ENCODE results near the gene SELENOO. TPM values are rescaled to one million over a fixed set of nuclear protein-coding genes. Genes with fewer than 3 reads are reported as not detected.

Gene SELENOO
- total RNA-seq, 1 experiment from 2014 or later, result 29.6 TPM

DNA sequence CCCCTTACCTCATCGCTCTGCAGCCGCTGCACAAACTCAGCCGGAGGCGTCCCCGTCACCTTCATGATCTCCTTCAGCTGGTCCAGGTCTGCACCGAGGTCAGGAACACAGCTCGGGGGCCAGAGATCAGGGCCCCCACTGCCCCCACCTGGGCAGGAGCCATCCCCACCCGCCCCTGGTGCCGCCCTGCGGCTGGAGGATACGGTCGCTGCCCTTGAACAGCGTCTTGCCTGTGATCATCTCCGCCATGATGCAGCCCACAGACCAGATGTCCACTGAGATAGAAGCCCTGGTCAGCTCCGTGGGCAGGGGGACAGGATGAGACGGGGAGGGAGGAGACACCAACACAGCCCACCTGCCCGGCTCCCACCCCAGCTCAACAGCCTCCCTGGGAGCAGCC lies 54.8 kb downstream of the SELENOO start:
- CTCF ChIA-PET, result no interaction called here
- Histone ChIP-seq H3K4me1 (ENCODE audit: control insufficient read depth in 1 of 2, insufficient read depth in 2 of 2, low read length in 2 of 2) (peaks cover 3 to 28% of the 10 kb centered on the region in 2 experiments; a peak in 3 of 4 replicates), H3K36me3 (ENCODE audit: control insufficient read depth in 1 of 2, insufficient read depth in 2 of 2, low read length in 2 of 2) (peaks cover 0 to 11% of the 10 kb centered on the region in 2 experiments; a peak in 2 of 4 replicates), H3K27ac (ENCODE audit: low read depth, low read length) (no peak overlapping the region), H3K79me2 (ENCODE audit: insufficient read depth, low read length) (peaks cover 25% of the 10 kb centered on the region), H3K4me3 (replicated peaks in 1 of 2; ENCODE audit: low read depth in 1 of 2, low read length in 2 of 2) (no peak overlapping the region), H3K27me3 (ENCODE audit: insufficient read depth, low read length) (no peaks in the 10 kb centered on the region), H3K9me3 (ENCODE audit: control insufficient read depth in 1 of 2, insufficient read depth in 1 of 2, low read depth in 1 of 2, low read length in 2 of 2) (no peaks in the 10 kb centered on the region), H2AFZ (ENCODE audit: low read depth, low read length, poor library complexity, severe bottlenecking) (no peak overlapping the region), H3K9me2 (ENCODE audit: insufficient read depth) (no peaks in the 10 kb centered on the region), H3K9ac (ENCODE audit: low read length) (no peak overlapping the region), H4K20me1 (ENCODE audit: insufficient read depth) (no peaks in the 10 kb centered on the region), H3K4me2 (ENCODE audit: low read length) (no peak overlapping the region)
- no peak for DNase-seq (ENCODE audit: low read depth, low spot score)
- TF ChIP-seq EZH2 (IDR thresholded peaks at IDR 0.05) (no peak), POLR2A (IDR thresholded peaks at IDR 0.05; ENCODE audit: borderline replicate concordance, extremely low read depth, insufficient read depth, insufficient read length) (no peak), ELF1 (IDR thresholded peaks at IDR 0.05; ENCODE audit: borderline replicate concordance, low read depth) (no peak), CBX3 (IDR thresholded peaks at IDR 0.05; ENCODE audit: low read depth) (no peak), TCF7L2 (IDR thresholded peaks at IDR 0.05; ENCODE audit: borderline replicate concordance, extremely low read depth, insufficient read depth, insufficient read length) (no peak), YY1 (IDR thresholded peaks at IDR 0.05; ENCODE audit: extremely low read depth, insufficient replicate concordance, low read depth, low read length) (no peak), SRF (IDR thresholded peaks at IDR 0.05; ENCODE audit: low read depth) (no peak), CEBPB (IDR thresholded peaks at IDR 0.05; ENCODE audit: low read depth) (no peak), SP1 (IDR thresholded peaks at IDR 0.05; ENCODE audit: low read depth) (no peak)
- TF ChIP-seq, protein P1, sequence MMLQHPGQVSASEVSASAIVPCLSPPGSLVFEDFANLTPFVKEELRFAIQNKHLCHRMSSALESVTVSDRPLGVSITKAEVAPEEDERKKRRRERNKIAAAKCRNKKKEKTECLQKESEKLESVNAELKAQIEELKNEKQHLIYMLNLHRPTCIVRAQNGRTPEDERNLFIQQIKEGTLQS (IDR thresholded peaks at IDR 0.05), result no peak
- TF ChIP-seq, protein P2, sequence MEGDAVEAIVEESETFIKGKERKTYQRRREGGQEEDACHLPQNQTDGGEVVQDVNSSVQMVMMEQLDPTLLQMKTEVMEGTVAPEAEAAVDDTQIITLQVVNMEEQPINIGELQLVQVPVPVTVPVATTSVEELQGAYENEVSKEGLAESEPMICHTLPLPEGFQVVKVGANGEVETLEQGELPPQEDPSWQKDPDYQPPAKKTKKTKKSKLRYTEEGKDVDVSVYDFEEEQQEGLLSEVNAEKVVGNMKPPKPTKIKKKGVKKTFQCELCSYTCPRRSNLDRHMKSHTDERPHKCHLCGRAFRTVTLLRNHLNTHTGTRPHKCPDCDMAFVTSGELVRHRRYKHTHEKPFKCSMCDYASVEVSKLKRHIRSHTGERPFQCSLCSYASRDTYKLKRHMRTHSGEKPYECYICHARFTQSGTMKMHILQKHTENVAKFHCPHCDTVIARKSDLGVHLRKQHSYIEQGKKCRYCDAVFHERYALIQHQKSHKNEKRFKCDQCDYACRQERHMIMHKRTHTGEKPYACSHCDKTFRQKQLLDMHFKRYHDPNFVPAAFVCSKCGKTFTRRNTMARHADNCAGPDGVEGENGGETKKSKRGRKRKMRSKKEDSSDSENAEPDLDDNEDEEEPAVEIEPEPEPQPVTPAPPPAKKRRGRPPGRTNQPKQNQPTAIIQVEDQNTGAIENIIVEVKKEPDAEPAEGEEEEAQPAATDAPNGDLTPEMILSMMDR (IDR thresholded peaks at IDR 0.05 in 2 of 3, conservative IDR thresholded peaks at IDR 0.05 in 1 of 3; ENCODE audit: borderline replicate concordance in 1 of 3, insufficient read depth in 1 of 3, low read depth in 2 of 3, low read length in 2 of 3), result no peak
- ATAC-seq, result no peak
- POLR2A ChIA-PET, result no interaction called here
- intact Hi-C loops (cut with micrococcal nuclease), result no loop called here
- no TSS peak for BruUV-seq (replicated peaks)
- RAD21 ChIA-PET (ENCODE audit: low non-redundant PET in 1 of 2, low total read pairs in 2 of 2, uncharacterized antibody in 2 of 2, unreplicated experiment in 2 of 2), result no interaction called here

Data from HCT116 (cell line).